GM12864 (cell line): ENCODE results near the gene RAP1GAP2.

Source experiments
- DNase-seq: peaks from one replicate; pipeline ENCODE4 v3.0.0-alpha.2; 2011; ENCODE audit warnings: low read depth
- H3K4me3 ChIP-seq: 2 replicates; pipeline ENCODE4 v1.5.1; 2011; ENCODE audit warnings: mild to moderate bottlenecking, low read depth, low read length, control low read depth
- TF ChIP-seq, protein P1 (sequence below): IDR thresholded peaks from 2 replicates; pipeline ENCODE4 v1.5.1; 2011; ENCODE audit warnings: low read depth, mild to moderate bottlenecking, moderate library complexity, low read length, control low read depth, inconsistent platforms; ENCODE audit errors: missing control alignments

RAP1GAP2 gene

DNA sequence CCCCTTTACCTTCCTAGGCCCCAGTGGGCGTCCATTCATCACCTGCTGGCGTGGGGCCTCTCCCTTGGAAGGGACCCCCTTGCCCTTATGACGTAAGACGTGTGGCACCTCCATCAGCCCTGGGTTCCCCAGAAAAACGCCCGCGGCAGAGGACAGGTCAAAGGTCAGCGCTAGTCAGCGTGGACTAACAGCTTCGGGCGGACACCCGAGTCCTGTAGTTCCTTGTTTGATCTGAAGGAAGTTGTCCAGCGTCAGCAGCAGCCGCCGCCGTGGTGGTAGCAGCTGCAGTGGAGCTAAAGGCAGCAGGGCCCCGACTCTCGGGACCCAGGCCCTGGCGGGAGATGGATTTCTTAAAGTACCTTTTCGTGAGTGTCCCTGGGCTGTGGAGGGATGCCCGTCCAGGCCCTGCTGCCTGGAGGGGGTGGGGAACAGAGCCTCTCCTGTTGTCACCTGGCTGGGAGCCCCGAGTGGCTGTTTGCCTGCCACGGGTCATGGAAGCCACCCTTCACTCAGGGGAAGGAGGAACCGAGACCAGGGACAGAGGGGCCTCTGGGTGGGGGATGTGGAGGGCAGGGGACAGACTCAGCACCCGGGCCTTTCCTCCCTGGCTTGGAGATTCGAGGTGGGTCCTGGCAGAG, 143.6 kb downstream of the RAP1GAP2 start:
- TF ChIP-seq, protein P1, sequence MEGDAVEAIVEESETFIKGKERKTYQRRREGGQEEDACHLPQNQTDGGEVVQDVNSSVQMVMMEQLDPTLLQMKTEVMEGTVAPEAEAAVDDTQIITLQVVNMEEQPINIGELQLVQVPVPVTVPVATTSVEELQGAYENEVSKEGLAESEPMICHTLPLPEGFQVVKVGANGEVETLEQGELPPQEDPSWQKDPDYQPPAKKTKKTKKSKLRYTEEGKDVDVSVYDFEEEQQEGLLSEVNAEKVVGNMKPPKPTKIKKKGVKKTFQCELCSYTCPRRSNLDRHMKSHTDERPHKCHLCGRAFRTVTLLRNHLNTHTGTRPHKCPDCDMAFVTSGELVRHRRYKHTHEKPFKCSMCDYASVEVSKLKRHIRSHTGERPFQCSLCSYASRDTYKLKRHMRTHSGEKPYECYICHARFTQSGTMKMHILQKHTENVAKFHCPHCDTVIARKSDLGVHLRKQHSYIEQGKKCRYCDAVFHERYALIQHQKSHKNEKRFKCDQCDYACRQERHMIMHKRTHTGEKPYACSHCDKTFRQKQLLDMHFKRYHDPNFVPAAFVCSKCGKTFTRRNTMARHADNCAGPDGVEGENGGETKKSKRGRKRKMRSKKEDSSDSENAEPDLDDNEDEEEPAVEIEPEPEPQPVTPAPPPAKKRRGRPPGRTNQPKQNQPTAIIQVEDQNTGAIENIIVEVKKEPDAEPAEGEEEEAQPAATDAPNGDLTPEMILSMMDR = no peak
- no peak for DNase-seq
- no peak overlapping the region for H3K4me3 ChIP-seq

DNA sequence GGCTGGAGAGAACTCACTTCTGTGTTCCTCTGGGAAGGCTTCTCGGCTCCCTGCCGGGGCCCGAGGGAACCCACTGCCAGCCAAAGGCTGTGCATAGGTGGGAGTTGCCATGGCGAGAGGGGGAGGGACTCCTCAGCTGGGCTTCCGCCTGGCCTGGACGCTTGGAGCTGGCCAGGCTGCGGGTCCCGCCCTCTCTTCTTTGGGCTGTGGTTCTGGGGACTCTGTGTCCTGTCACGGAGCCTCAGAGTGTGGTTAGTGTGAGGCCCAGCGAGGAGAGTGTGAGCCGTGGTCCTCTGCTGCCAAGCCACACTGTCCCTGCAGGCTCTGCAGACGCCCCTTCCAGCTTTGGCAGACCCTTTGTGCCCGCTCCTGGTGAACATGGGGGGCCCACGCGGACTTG, 144.1 kb downstream of the RAP1GAP2 start:
- H3K4me3 ChIP-seq = no peak overlapping the region
- DNase-seq = no peak
- TF ChIP-seq, protein P1 = no peak

DNA sequence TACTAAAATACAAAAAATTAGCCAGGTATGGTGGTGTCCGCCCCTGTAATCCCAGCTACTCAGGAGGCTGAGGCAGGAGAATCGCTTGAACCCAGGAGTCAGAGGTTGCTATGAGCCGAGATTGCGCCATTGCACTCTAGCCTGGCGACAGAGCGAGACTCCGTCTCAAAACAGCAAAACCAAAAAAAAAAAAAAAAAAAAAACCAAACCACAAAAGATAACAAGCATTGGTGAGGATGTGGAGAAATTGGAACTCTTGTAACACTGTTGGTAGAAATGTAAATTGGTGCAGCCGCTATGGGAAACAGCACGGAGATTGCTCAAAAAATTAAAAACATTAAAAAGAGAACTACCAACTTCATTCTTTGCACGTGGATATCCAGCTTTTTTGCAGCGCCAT, 147.7 kb downstream of the RAP1GAP2 start:
- no peak for DNase-seq
- TF ChIP-seq, protein P1 = no peak
- H3K4me3 ChIP-seq = no peak overlapping the region

DNA sequence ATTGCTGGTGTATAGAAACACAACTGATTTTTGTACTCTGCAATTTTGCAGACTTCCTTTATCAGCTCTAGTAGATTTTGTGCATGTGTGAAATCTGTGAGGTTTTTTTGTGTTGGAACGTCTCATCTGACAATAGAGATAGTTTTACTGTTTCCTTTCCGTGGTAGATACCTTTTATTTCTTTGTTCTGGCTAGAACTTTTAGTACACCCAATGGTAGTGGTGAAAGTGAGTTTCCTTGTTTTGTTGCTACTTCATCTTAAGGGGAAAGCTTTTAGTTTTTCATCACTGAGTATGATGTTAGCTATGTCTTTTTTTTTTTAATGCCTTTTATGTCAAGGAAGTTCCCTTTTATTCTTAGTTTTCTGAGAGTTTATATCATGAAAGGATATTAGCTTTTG, 149.1 kb downstream of the RAP1GAP2 start:
- H3K4me3 ChIP-seq = no peak overlapping the region
- TF ChIP-seq, protein P1 = no peak
- no peak for DNase-seq

DNA sequence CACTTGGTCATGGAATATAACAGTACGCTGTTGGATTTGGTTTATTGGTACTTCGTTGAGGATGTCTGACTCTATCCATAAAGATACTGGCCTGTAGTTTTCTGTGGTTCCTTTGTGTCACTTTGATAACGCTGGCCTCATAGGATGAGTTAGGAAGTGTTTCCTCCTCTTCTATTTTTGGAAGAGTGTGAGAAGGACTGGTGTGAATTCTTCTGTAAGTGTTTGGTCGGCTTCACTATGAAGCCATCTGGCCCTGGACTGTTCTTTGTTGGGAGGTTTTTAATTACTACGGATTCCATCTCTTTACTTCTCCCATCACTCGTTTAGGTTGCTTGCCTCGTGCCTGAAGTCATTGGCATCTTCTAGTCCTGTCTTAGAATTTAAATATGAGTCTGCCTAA, 149.9 kb downstream of the RAP1GAP2 start:
- no peak for DNase-seq
- TF ChIP-seq, protein P1 = no peak
- no peak overlapping the region for H3K4me3 ChIP-seq

DNA sequence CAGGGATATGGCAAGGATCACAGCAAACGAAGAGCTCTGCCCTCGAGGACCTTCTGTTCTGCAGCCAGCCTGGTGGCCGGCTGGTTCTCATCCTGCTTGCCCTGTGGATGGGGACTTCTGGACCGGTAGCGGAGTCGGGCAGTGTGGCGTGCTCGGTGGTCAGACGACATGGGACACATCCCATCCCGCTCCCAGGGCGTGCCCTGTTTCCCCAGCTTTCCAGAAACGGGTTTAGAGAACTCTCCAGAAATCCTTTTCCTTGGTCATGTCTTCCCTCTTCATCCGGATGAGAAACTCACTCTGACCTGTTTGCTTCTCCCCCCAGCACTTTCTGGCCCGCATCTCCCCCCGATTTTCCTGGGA, 151.3 kb downstream of the RAP1GAP2 start:
- TF ChIP-seq, protein P1 = no peak
- H3K4me3 ChIP-seq = no peak overlapping the region
- DNase-seq = no peak

DNA sequence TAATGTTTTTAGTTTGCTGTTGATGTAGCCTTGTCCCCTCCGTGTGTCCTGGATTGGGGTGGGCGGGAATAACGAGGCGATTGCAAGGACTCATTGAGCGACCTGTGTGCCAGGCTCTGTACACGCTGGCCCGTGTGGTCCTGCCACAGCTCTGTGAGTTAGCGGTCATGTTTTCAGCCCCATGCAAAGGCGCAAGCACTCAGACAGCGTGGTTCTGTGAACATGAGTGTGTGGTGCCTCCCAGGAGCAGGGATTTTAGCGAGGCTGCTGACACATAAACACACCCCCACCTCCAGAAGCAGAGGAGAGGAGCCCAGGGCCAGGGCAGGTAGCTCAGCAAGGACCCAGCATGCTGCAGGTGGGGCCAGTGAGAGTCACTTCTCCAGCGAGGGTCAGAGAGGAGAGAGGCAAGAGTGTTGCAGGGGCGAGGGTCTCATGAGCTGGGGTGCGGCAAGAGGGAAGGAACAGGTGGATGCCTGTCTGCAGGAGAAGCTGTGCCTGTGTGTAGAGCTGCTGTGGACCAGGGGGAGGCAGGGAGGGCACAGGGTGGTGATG, 151.8 kb downstream of the RAP1GAP2 start:
- no peak for DNase-seq
- no peak overlapping the region for H3K4me3 ChIP-seq
- TF ChIP-seq, protein P1 = no peak
